Upper lobe of right lung (tissue), 1 donor: ENCODE data around the gene CDK18. TPM values are rescaled to one million over a fixed set of nuclear protein-coding genes. Genes with fewer than 3 reads are reported as not detected.

ENCODE experiments used
- ATAC-seq: fragments of 200-7000 bp; cut with Tn5 transposase; one replicate; pipeline ENCODE4 v1.9.1; 2020; ENCODE audit warnings: mild to moderate bottlenecking, moderate library complexity
- DNase-seq: peaks from one replicate; pipeline ENCODE4 v3.0.0-alpha.2; 2020
- H3K27ac ChIP-seq: fragments of 200-600 bp; one replicate; pipeline ENCODE4 v1.8.0; 2022
- H3K27me3 ChIP-seq: fragments of 200-600 bp; one replicate; pipeline ENCODE4 v1.8.0; 2022; ENCODE audit warnings: mild to moderate bottlenecking
- H3K36me3 ChIP-seq: fragments of 200-600 bp; one replicate; pipeline ENCODE4 v1.8.0; 2022
- H3K4me1 ChIP-seq: fragments of 200-600 bp; one replicate; pipeline ENCODE4 v1.8.0; 2022
- H3K4me3 ChIP-seq: fragments of 200-600 bp; one replicate; pipeline ENCODE4 v1.8.0; 2022; ENCODE audit warnings: mild to moderate bottlenecking
- H3K9me3 ChIP-seq: fragments of 200-600 bp; one replicate; pipeline ENCODE4 v1.8.0; 2022
- CTCF ChIP-seq: fragments of 200-600 bp; IDR thresholded peaks from one replicate; pipeline ENCODE4 v1.8.0; 2022; ENCODE audit warnings: antibody characterized with exemption
- intact Hi-C: fragments of 100-400 bp; cut with DNase I; formaldehyde crosslinking; loops from one replicate; pipeline ENCODE4 v1.11.0; 2022
- total RNA-seq: library from RNA; stranded (reverse); fragmentation: NEBNext Ultra II Directional; extraction: Animal tissue kit (Norgen Biotek cat#: 25700); gene quantifications from one replicate; pipeline ENCODE4 v1.2.1, GENCODE V29; 2021
- donor health status: DM: no; HTN: yes; CAD: no; lungs with severe emphysema.

Gene CDK18
- total RNA-seq, 1 donor from 2014 or later = 31.6 TPM

DNA sequence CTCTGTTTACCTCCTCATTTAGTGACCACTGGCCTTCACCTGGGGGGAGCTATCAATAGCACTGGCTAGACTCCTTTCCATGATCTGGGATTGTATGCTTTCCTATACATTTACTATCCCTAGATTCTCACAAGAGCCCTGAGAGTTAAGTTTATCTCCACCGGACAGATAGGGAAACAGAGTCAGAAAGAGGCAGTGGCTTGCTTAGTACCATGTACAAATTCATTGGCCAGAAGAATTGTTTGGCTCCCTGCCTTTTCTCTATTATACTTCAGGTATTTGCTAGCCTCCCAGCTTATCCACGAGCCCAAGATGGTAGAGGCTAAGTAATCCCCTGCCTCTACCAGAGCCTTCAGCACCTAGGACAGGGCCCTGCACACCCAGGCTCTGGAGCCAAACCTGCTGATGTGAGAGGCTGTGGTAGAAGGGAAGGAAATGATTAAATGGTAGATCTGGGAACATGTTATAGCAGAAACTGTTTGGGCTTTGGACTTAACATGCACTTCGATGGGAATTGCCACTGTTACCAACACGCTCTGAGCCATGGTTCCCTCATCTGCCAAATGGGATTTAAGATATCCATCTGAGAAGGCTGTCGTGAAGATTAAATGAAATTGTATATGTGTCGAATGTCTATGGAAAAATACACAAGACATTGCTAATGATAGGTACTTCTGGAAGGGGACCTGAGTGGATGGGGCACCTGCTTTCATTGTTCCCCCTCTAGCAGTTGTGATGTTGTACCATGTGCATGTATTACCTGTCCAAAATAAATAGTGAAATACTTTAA lies 45.5 kb upstream of the CDK18 start:
- Histone ChIP-seq H3K27ac (no peak overlapping the region), H3K27me3 (peaks cover 58% of the 10 kb centered on the region), H3K4me1 (peaks cover 17% of the 10 kb centered on the region), H3K9me3 (no peaks in the 10 kb centered on the region), H3K4me3 (no peak overlapping the region), H3K36me3 (no peaks in the 10 kb centered on the region)
- DNase-seq (peak; percentile 55), ATAC-seq (peak; percentile 70)
- intact Hi-C loops = no loop called here
- TF ChIP-seq CTCF = no peak

GRCh38 chr1:205465392-205465791 lies 39.1 kb upstream of the CDK18 start:
- Histone ChIP-seq H3K27ac (no peak overlapping the region), H3K36me3 (no peaks in the 10 kb centered on the region), H3K4me3 (no peak overlapping the region), H3K4me1 (no peaks in the 10 kb centered on the region), H3K27me3 (peaks cover 7% of the 10 kb centered on the region), H3K9me3 (no peaks in the 10 kb centered on the region)
- DNase-seq = no peak
- TF ChIP-seq CTCF = no peak
- no peak for ATAC-seq
- intact Hi-C loops = no loop called here

GRCh38 chr1:205466595-205467220 lies 37.8 kb upstream of the CDK18 start:
- Histone ChIP-seq H3K36me3 (no peaks in the 10 kb centered on the region), H3K4me1 (no peaks in the 10 kb centered on the region), H3K27ac (no peak overlapping the region), H3K9me3 (no peaks in the 10 kb centered on the region), H3K27me3 (peaks cover 7% of the 10 kb centered on the region), H3K4me3 (no peak overlapping the region)
- no peak for TF ChIP-seq CTCF
- intact Hi-C loops = no loop called here
- ATAC-seq (no peak), DNase-seq (no peak)

- no peaks in the 10 kb centered on the region for H3K36me3 ChIP-seq
- H3K27me3 ChIP-seq = peaks cover 7% of the 10 kb centered on the region
- intact Hi-C loops = no loop called here
- TF ChIP-seq CTCF = no peak
- H3K9me3 ChIP-seq = no peaks in the 10 kb centered on the region
- no peak overlapping the region for H3K27ac ChIP-seq
- H3K4me3 ChIP-seq = no peak overlapping the region
- H3K4me1 ChIP-seq = no peaks in the 10 kb centered on the region
- DNase-seq (no peak), ATAC-seq (no peak)
Observed at GRCh38 chr1:205470131-205470530, 34.3 kb upstream of the CDK18 start.

DNA sequence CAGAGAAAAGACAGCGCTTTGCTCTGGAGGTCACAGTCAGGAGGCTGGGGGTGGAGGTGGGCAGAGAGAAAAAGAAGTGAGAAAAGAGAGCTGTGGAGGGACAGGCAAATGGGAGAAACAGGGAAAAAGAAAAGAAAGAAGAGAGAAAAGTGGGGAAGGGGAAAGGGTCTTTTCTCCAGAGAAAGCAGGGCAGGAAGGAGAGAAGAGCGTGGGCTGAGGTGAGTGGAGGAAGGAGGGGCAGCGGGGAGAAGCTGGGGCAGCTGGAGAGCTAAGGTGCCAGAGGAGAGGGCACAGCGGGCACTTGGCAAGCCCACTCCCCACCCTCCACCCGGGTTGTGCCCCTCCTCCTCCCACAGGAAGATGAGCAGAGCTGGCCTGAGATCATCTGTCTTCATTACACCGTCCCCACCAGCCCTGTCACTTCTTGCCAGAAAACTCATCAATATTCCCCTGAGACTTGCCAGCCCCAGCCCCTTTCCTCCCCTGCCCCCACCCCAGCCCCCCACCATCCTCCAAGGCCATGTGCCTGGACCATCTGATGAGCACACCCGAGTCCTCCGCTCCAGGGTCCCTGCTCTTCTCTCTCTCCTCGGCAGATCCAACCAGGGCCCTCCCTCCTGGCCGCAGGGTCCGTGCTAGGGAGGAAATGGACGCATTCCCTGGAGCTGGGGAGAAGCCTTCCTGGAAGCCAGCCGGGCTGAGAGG lies 31.6 kb upstream of the CDK18 start:
- TF ChIP-seq CTCF = no peak
- no peaks in the 10 kb centered on the region for H3K9me3 ChIP-seq
- no peaks in the 10 kb centered on the region for H3K4me1 ChIP-seq
- no peaks in the 10 kb centered on the region for H3K36me3 ChIP-seq
- no peak overlapping the region for H3K4me3 ChIP-seq
- no peak for ATAC-seq
- no peak overlapping the region for H3K27ac ChIP-seq
- H3K27me3 ChIP-seq = peaks cover 14% of the 10 kb centered on the region
- intact Hi-C loops = no loop called here
- no peak for DNase-seq
